Activated T-cell treated with anti-CD3 and anti-CD28 coated beads, Interleukin-2, amount 50 U/mL, for 4 hours (primary cell): Measurements from ENCODE around the gene SPATA31E1. TPM values are rescaled to one million over a fixed set of nuclear protein-coding genes. Genes with fewer than 3 reads are reported as not detected.
"Not testable (repeated sequence)": the region's sequence is repeated elsewhere in the genome, so short reads cannot be mapped to it uniquely, and the experiment has no call there.

Experiments used
- ATAC-seq, 2 donors: fragments of 200-7000 bp; cut with Tn5 transposase; one replicate each; pipeline ENCODE4 v1.10.0; 2021
- DNase-seq: peaks from one replicate; pipeline ENCODE4 v3.0.0-alpha.2; 2020
- H3K27me3 Mint-ChIP-seq: one replicate; pipeline ENCODE4 v1.8.0; 2021; ENCODE audit warnings: low read depth, mixed read lengths
- H3K36me3 Mint-ChIP-seq: one replicate; pipeline ENCODE4 v1.8.0; 2022; ENCODE audit warnings: mixed read lengths; ENCODE audit not compliant: insufficient read depth
- H3K4me1 Mint-ChIP-seq: one replicate; pipeline ENCODE4 v1.8.0; 2021; ENCODE audit warnings: low read depth, mixed read lengths
- H3K4me3 Mint-ChIP-seq: one replicate; pipeline ENCODE4 v1.8.0; 2021; ENCODE audit warnings: mild to moderate bottlenecking, moderate library complexity, mixed read lengths
- H3K9me3 Mint-ChIP-seq: one replicate; pipeline ENCODE4 v1.8.0; 2021; ENCODE audit warnings: mixed read lengths
- total RNA-seq, 3 donors: library from RNA; stranded (reverse); gene quantifications; one replicate each; pipeline ENCODE4 v1.2.1, GENCODE V29; 2021

The SPATA31E1 gene
- not detected for total RNA-seq

DNA sequence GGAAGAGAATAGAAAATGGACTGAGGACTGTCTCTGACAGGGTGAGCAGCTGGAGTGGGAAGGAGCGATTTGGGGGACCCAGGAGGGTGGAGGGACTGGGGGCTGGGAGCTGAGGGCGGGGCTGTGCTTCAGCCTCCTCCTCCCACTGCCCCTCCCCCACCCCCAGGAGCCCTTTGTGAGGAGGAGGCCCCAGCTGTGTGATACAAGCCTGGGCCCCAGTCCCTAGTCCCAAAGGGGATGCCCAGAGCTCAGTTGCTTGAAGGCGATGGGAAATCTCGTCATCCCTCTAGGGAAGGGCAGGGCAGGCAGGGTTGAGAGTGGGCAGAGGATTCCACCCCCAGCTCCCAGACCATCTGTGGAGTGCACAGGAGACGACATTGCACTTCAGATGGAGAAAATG lies at the start of gene SPATA31E1:
Gene SPATA31E1, plus strand, starts transcription at position 251 of the 400 bp plus-strand sequence. Its CDS starts 15 bp downstream, at position 266.
- Mint-ChIP-seq H3K9me3 (no peaks in the 10 kb centered on the region), H3K27me3 (peaks cover 13% of the 10 kb centered on the region), H3K4me1 (peaks cover 3% of the 10 kb centered on the region), H3K36me3 (no peaks in the 10 kb centered on the region), H3K4me3 (no peak within 1 kb of the TSS)
- DNase-seq = no peak
- ATAC-seq = no peak

DNA sequence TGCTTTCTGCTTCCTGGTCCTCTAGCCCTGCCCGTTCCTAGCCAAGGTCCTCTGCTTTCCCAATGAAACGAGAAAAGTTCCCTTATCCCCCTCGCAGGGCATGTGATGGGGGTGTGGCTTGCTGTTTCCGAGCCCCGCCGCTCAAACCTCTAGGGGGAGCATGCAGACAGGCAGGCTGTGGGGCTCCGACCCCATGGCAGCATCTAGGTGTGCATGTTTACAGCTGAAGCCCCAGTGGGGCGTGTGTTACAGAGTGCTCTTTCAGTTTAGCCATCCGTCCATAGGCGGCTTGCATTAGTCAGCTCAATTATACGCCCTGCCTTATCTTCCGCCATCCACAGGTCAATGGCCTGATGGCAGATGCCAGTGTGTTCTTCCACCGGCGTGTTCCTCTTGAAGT lies 48.3 kb upstream of the SPATA31E1 start:
- no peaks in the 10 kb centered on the region for H3K27me3 Mint-ChIP-seq
- no peaks in the 10 kb centered on the region for H3K9me3 Mint-ChIP-seq
- H3K4me1 Mint-ChIP-seq = no peaks in the 10 kb centered on the region
- H3K36me3 Mint-ChIP-seq = no peaks in the 10 kb centered on the region
- DNase-seq (no peak), ATAC-seq (no peak)
- no peak overlapping the region for H3K4me3 Mint-ChIP-seq

GRCh38 chr9:87836536-87836935 lies 46.1 kb upstream of the SPATA31E1 start:
- H3K9me3 Mint-ChIP-seq = no peaks in the 10 kb centered on the region
- H3K4me1 Mint-ChIP-seq = no peaks in the 10 kb centered on the region
- no peaks in the 10 kb centered on the region for H3K36me3 Mint-ChIP-seq
- H3K4me3 Mint-ChIP-seq = no peak overlapping the region
- DNase-seq (no peak), ATAC-seq (no peak)
- no peaks in the 10 kb centered on the region for H3K27me3 Mint-ChIP-seq

DNA sequence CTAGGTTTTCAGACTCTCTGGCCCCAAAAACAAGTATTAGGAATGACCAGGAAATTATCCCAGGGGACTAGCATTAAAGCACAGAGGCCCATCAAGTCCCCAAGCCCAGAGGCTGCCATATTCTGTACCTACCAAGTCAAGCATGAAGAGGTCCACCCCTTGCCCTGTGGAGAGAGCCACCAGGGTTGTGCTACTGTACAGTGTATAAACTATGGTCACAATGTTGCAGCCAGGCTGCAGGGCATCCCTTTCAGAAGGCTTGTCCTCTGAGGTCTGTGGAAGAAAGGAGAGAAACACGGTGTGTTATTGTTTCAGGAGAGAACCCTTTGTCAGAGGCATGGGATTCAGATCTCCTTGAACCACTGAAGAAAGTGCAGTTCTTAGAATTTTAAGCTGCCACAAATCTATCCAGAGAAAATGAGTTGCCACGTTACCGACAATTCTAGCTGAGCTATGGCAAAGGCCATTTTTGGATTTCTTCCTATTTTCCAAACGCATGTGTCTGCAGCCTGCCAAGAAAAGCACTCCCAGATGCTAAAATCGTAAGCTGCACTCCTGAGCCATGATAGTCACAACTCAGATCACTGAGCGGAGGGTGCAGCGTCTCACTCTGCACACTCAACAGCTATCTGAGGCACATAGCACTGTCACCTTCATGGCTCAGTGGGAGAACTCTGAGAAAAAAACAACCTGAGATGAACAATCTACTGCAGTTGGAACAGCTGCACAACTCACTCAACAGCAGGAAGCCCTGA lies 45.5 kb upstream of the SPATA31E1 start:
- H3K9me3 Mint-ChIP-seq = no peaks in the 10 kb centered on the region
- H3K27me3 Mint-ChIP-seq = no peaks in the 10 kb centered on the region
- H3K4me1 Mint-ChIP-seq = no peaks in the 10 kb centered on the region
- ATAC-seq (no peak), DNase-seq (no peak)
- H3K4me3 Mint-ChIP-seq = no peak overlapping the region
- no peaks in the 10 kb centered on the region for H3K36me3 Mint-ChIP-seq

GRCh38 chr9:87840134-87840533 lies 42.5 kb upstream of the SPATA31E1 start:
- ATAC-seq (no peak), DNase-seq (no peak)
- H3K4me3 Mint-ChIP-seq = no peak overlapping the region
- no peaks in the 10 kb centered on the region for H3K36me3 Mint-ChIP-seq
- H3K9me3 Mint-ChIP-seq = no peaks in the 10 kb centered on the region
- no peaks in the 10 kb centered on the region for H3K4me1 Mint-ChIP-seq
- H3K27me3 Mint-ChIP-seq = no peaks in the 10 kb centered on the region

DNA sequence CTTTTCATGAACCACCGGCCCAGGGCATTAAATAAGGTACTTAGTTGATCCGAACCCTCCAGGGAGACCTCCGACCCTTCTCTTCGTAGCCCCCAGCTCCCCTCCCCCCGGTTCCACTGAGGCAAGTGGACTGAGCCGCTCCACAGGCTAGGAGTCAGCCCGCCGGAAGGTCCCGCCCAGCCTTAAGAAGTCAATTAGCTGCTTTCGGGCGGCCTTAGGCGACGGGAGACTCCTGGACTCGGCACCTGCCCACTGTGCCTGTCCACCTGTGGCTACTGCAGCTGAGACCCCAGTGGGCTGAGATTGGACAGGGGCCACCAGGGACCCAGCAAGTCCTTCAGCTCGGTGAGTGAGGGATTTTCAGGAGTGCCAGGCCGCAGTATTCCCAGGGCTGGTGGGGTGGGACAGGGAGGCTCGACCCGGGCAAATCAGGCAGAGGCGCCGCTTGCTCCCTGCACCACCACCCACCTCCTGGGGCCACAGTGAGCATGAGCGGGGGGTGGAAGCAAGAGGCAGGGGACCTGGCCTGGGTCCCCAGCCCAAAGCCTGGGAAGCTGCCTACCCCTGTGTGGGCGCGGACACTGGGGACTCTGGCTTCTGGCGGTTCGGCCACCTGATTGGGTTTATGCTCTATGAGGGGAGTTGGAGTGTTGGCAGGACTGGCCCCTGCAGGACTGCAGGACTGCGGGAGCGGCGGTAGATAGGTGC lies 39.6 kb upstream of the SPATA31E1 start:
- Mint-ChIP-seq H3K9me3 (no peaks in the 10 kb centered on the region), H3K36me3 (no peaks in the 10 kb centered on the region), H3K4me1 (no peaks in the 10 kb centered on the region), H3K27me3 (peaks cover 5% of the 10 kb centered on the region), H3K4me3 (no peak overlapping the region)
- ATAC-seq (no peak), DNase-seq (no peak)

- ATAC-seq (no peak), DNase-seq (no peak)
- no peak overlapping the region for H3K4me3 Mint-ChIP-seq
- no peaks in the 10 kb centered on the region for H3K9me3 Mint-ChIP-seq
- no peaks in the 10 kb centered on the region for H3K4me1 Mint-ChIP-seq
- peaks cover 5% of the 10 kb centered on the region for H3K27me3 Mint-ChIP-seq
- no peaks in the 10 kb centered on the region for H3K36me3 Mint-ChIP-seq
These were observed 38.2 kb upstream of the SPATA31E1 start for GRCh38 chr9:87844506-87844905.

DNA sequence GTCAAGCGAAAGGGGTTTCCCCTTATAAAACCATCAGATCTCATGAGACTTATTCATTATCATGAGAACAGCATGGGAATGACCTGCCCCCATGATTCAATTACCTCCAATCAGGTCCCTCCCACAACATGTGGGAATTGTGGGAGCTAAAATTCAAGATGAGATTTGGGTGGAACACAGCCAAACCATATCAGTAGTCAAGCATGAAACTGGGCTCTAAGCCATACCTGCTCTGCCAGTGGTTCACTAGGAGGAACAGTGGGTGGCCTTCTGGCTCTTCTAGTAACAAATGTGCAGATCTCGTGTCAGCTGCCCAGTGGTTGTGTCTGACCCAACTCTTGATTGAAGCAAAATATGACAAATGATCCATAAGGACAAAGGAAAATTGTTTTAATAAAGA lies 34.9 kb upstream of the SPATA31E1 start:
- H3K9me3 Mint-ChIP-seq, ATAC-seq, H3K4me3 Mint-ChIP-seq, H3K27me3 Mint-ChIP-seq, H3K36me3 Mint-ChIP-seq, H3K4me1 Mint-ChIP-seq, DNase-seq: not testable (repeated sequence)

- H3K4me3 Mint-ChIP-seq = no peak overlapping the region
- no peaks in the 10 kb centered on the region for H3K4me1 Mint-ChIP-seq
- DNase-seq = no peak
These were observed 33.4 kb upstream of the SPATA31E1 start for GRCh38 chr9:87849144-87849758.

GRCh38 chr9:87850391-87850790 lies 32.3 kb upstream of the SPATA31E1 start:
- Mint-ChIP-seq H3K4me1 (no peaks in the 10 kb centered on the region), H3K9me3 (no peaks in the 10 kb centered on the region), H3K4me3 (no peak overlapping the region), H3K27me3 (peaks cover 5% of the 10 kb centered on the region), H3K36me3 (no peaks in the 10 kb centered on the region)
- ATAC-seq = no peak
- no peak for DNase-seq

More at GRCh38 chr9:87849144-87849758, 33.4 kb upstream of the SPATA31E1 start:
- no peak for ATAC-seq
- H3K27me3 Mint-ChIP-seq = peaks cover 5% of the 10 kb centered on the region
- no peaks in the 10 kb centered on the region for H3K36me3 Mint-ChIP-seq
- H3K9me3 Mint-ChIP-seq = no peaks in the 10 kb centered on the region

DNA sequence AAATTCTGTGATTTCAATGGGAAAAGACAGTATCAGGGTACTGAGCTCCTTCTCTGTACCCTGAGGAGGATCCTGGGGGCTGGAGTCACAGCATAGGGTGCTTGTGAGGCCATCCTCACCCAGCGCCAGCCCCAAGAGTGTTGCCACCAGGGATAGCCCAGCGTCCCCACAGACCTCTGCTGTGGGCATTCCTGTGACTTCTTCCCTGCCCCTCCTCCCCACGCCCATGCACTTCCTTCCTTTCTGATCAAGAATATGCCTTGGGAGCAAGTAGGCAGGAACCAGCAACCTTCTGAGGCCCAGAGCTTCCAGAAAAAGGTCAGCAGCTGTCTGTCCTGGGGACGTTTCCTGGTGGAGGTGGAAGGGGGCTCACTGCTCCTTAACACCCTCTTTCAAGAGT lies 31.5 kb upstream of the SPATA31E1 start:
- ATAC-seq, H3K4me3 Mint-ChIP-seq, H3K27me3 Mint-ChIP-seq, H3K36me3 Mint-ChIP-seq, H3K9me3 Mint-ChIP-seq, DNase-seq, H3K4me1 Mint-ChIP-seq: not testable (repeated sequence)

GRCh38 chr9:87853302-87853701 lies 29.4 kb upstream of the SPATA31E1 start:
- ATAC-seq (no peak), DNase-seq (no peak)
- Mint-ChIP-seq H3K27me3 (peaks cover 3% of the 10 kb centered on the region), H3K4me3 (no peak overlapping the region), H3K9me3 (no peaks in the 10 kb centered on the region), H3K36me3 (no peaks in the 10 kb centered on the region), H3K4me1 (no peaks in the 10 kb centered on the region)

DNA sequence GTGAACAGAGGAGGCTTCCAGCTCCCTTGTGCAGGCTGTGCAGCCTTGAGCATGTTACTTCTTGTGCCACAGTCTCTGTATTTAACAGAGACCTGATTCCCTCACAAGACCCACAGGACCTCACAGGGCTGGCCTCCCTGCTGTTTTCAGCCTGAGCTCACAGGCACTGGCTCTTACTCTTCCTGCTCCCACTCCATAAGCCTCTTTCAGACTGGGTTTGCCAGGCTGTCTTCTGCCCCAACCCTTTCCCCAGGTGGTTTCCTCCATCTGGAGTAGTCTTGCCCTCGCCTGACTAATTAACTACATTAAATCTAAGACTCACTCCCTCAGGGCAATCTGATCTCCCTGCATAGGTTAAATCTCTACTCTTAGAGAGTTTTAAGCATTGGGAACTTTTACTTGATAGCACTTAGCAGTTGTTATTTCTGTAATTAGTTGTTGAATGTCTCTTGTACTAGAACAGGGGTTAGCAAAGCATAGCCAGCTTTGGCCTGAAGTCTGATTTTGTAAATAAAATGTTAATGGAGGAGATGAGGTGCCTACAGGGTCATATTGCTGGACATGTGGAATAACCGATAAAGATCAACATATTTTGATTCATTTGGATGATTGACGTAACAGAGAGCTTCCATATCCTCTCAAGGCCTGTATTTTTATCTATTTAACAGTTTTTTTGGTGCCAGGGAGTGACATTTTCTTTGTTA lies 28.6 kb upstream of the SPATA31E1 start:
- Mint-ChIP-seq H3K9me3 (no peaks in the 10 kb centered on the region), H3K36me3 (no peaks in the 10 kb centered on the region), H3K4me3 (no peak overlapping the region), H3K27me3 (peaks cover 3% of the 10 kb centered on the region), H3K4me1 (no peaks in the 10 kb centered on the region)
- DNase-seq (no peak), ATAC-seq (no peak)

GRCh38 chr9:87854580-87854955 lies 28.1 kb upstream of the SPATA31E1 start:
- Mint-ChIP-seq H3K27me3 (peaks cover 5% of the 10 kb centered on the region), H3K36me3 (no peaks in the 10 kb centered on the region)

More at GRCh38 chr9:87854580-87854955, 28.1 kb upstream of the SPATA31E1 start:
- Mint-ChIP-seq H3K4me1 (no peaks in the 10 kb centered on the region), H3K9me3 (no peaks in the 10 kb centered on the region), H3K4me3 (no peak overlapping the region)
- no peak for DNase-seq
- ATAC-seq = no peak
